NCI-H69 (cell line): ENCODE data around the gene ROR2.

ENCODE experiments used
- DNase-seq: peaks from one replicate; lab custom pipeline; 2025; lab: John Stamatoyannopoulos, UW

Gene ROR2

DNA sequence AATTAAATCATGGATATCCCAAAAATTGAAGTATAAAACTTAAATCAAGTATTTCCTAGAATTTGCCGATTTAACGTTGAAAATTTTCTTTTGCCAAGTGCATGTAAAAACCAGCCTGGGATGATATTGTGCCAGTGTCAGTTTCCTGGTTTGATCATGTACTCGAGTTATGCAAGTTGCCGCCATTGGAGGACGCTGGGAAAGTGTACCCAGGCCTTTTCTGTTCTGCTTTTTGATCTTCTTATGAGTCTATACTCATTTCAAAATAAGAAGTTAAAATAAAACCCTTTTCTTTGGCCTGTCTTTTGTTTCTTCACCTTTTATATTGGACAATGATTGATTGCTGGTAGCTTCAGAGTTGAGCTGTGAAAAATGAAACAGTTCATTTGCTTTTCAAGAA lies 433.3 kb downstream of the ROR2 start:
- no peak for DNase-seq

DNA sequence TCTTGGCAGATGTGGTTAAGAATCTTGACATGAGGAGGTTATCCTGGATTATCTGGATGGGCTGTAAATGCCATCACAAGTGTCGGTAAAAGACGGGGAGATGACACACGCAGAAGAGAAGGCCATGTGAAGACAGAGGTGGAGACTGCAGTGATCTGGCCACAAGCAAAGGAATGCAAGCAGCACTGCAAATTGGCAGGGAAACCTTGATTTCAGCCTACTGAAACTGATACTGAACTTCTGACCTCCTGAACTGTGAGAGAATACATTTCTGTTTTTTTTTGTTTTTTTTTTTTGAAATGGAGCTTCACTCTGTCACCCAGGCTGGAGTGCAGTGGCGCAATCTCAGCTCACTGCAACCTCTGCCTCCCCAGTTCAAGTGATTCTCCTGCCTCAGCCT lies 433.9 kb downstream of the ROR2 start:
- DNase-seq: no peak

DNA sequence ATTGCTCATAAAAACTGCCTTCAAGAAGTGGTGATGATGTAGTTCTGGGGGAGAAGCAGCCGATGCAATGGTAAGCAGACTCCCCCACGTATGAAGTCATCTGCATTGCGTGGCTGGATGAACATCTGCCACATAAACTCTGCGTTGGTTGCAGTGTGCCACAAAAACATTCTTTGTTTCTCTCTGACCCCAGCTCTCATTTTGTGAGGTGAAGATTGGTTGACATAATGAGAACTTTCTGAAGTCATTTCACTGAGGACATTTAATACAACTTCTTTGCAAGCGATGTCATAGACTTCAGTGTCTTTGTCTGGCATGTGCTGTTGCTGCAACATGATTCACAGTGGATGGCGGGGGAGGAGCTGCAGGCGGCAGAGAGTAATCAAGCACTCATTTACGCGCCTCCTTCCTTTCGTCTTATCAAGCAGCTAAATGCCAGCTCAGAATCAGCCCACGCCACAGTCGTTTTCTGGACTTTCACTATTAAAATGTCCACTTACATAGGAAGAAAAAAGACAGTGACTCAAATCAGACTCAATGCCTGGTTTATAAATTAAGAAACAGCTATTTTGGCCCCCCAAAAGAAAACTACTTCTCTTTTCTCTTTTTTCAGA lies 434.8 kb downstream of the ROR2 start:
- peak; percentile 38 for DNase-seq
